H1 (cell line): ENCODE results near the gene GPRIN1. TPM values are rescaled to one million over a fixed set of nuclear protein-coding genes. Genes with fewer than 3 reads are reported as not detected.

Experiments
- CTCF ChIA-PET: fragments of 300-600 bp; sonication (Branson Sonifier 250); formaldehyde crosslinking; loops from one replicate; lab custom pipeline; 2021; ENCODE audit not compliant: partially characterized antibody; lab: Charles Lee
- POLR2A ChIA-PET: fragments of 300-600 bp; sonication (Branson Sonifier 250); formaldehyde crosslinking; loops from one replicate; lab custom pipeline; 2021; ENCODE audit warnings: inconsistent platforms; ENCODE audit not compliant: partially characterized antibody; lab: Charles Lee
- DNase-seq, 2 experiments: peaks; one replicate each; pipeline versions ENCODE4 v3.0.0 to v3.0.0-alpha.2; 2010 to 2022; ENCODE audit warnings: low spot score in 2 of 2, low read depth in 1 of 2, mixed read lengths in 1 of 2
- FAIRE-seq: peaks from 2 replicates; lab custom pipeline; 2011; peaks lifted over from hg19 to GRCh38; lab: Jason Lieb, UNC
- H2AFZ ChIP-seq: 2 replicates; pipeline ENCODE4 v1.8.1; 2012; ENCODE audit warnings: low read length, inconsistent platforms
- H2AK5ac ChIP-seq: 2 replicates; pipeline ENCODE4 v1.6.1; 2013; ENCODE audit warnings: low read depth, low read length
- H2BK120ac ChIP-seq: replicated peaks from 2 replicates; pipeline ENCODE3; 2013; ENCODE audit warnings: low read depth, low read length, inconsistent platforms
- H2BK12ac ChIP-seq: 2 replicates; pipeline ENCODE4 v1.6.1; 2013; ENCODE audit warnings: low read depth, low read length
- H2BK15ac ChIP-seq: 2 replicates; pipeline ENCODE4 v1.6.1; 2013; ENCODE audit warnings: low read length
- H2BK20ac ChIP-seq: 2 replicates; pipeline ENCODE4 v1.6.1; 2013; ENCODE audit warnings: low read length
- H2BK5ac ChIP-seq: 2 replicates; pipeline ENCODE4 v1.6.1; 2013; ENCODE audit warnings: low read depth, low read length
- H3K14ac ChIP-seq: 2 replicates; pipeline ENCODE4 v1.6.1; 2013; ENCODE audit warnings: inconsistent platforms; ENCODE audit not compliant: insufficient read length
- H3K18ac ChIP-seq: 2 replicates; pipeline ENCODE4 v1.6.1; 2013; ENCODE audit warnings: low read length; ENCODE audit errors: extremely low read depth
- H3K23ac ChIP-seq: 2 replicates; pipeline ENCODE4 v1.6.1; 2013; ENCODE audit warnings: inconsistent platforms; ENCODE audit not compliant: insufficient read length
- H3K23me2 ChIP-seq: 2 replicates; pipeline ENCODE4 v1.6.1; 2013; ENCODE audit warnings: low read depth, low read length
- H3K27ac ChIP-seq: 2 replicates; pipeline ENCODE4 v1.6.1; 2011; ENCODE audit warnings: low read depth, low read length, inconsistent platforms
- H3K27me3 ChIP-seq, 4 experiments: replicated peaks in 1 of 4; 1 replicate in 1 of 4; 2 replicates in 3 of 4; pipeline versions ENCODE4 v1.6.1 to v1.8.1; 2011 to 2013; ENCODE audit warnings: low read length in 3 of 4, mild to moderate bottlenecking in 3 of 4, inconsistent platforms in 2 of 4, mixed read lengths in 2 of 4, moderate library complexity in 1 of 4; ENCODE audit not compliant: control insufficient read depth in 3 of 4, insufficient read depth in 3 of 4; ENCODE audit errors: extremely low read depth in 1 of 4
- H3K36me3 ChIP-seq, 4 experiments: 2 replicates each; pipeline versions ENCODE4 v1.6.1 to v1.8.1; 2011 to 2013; ENCODE audit warnings: mild to moderate bottlenecking in 4 of 4, low read length in 3 of 4, moderate library complexity in 2 of 4, control low read depth in 1 of 4, inconsistent platforms in 1 of 4; ENCODE audit not compliant: insufficient read depth in 4 of 4, control insufficient read depth in 2 of 4
- H3K4ac ChIP-seq: replicated peaks from 2 replicates; pipeline ENCODE3; 2013; ENCODE audit warnings: low read length, low read depth, mixed read lengths, inconsistent platforms; ENCODE audit not compliant: insufficient read length
- H3K4me1 ChIP-seq, 4 experiments: replicated peaks in 1 of 4; 1 replicate in 1 of 4; 2 replicates in 3 of 4; pipeline versions ENCODE4 v1.6.1 to v1.8.1; 2011 to 2013; ENCODE audit warnings: low read length in 3 of 4, inconsistent platforms in 2 of 4, mixed read lengths in 1 of 4; ENCODE audit not compliant: insufficient read depth in 4 of 4, control insufficient read depth in 3 of 4
- H3K4me2 ChIP-seq, 2 experiments: 2 replicates each; pipeline versions ENCODE4 v1.6.1 to v1.8.1; 2011 to 2013; ENCODE audit warnings: low read depth in 2 of 2, low read length in 2 of 2, control low read depth in 1 of 2, inconsistent platforms in 1 of 2, mild to moderate bottlenecking in 1 of 2; ENCODE audit not compliant: insufficient read depth in 1 of 2
- H3K4me3 ChIP-seq, 4 experiments: fragments of 200-600, 300-600 bp in 1 of 4; sonication (generic), shearing (Covaris generic), sonication (Bioruptor Twin) in 1 of 4; 2 replicates each; pipeline versions ENCODE4 v1.5.1 to v1.8.1; 2011 to 2016; ENCODE audit warnings: low read length in 4 of 4, low read depth in 3 of 4, control low read depth in 2 of 4, inconsistent platforms in 2 of 4, mild to moderate bottlenecking in 2 of 4, mixed read lengths in 1 of 4, moderate library complexity in 1 of 4; ENCODE audit not compliant: insufficient read depth in 2 of 4; ENCODE audit errors: extremely low read depth in 1 of 4
- H3K56ac ChIP-seq: replicated peaks from 2 replicates; pipeline ENCODE3; 2013; ENCODE audit warnings: low read depth, mild to moderate bottlenecking, mixed read lengths, low read length, inconsistent platforms; ENCODE audit not compliant: insufficient read length
- H3K79me1 ChIP-seq: 2 replicates; pipeline ENCODE4 v1.6.1; 2013; ENCODE audit warnings: low read depth, low read length, control low read depth
- H3K79me2 ChIP-seq, 2 experiments: 2 replicates each; pipeline versions ENCODE4 v1.6.1 to v1.8.1; 2012 to 2013; ENCODE audit warnings: low read length in 2 of 2, mild to moderate bottlenecking in 2 of 2, inconsistent platforms in 1 of 2; ENCODE audit not compliant: insufficient read depth in 2 of 2, control insufficient read depth in 1 of 2
- H3K9ac ChIP-seq, 4 experiments: replicated peaks in 1 of 4; 1 replicate in 1 of 4; 2 replicates in 3 of 4; pipeline versions ENCODE4 v1.6.1 to v1.8.1; 2011 to 2013; ENCODE audit warnings: low read depth in 3 of 4, low read length in 3 of 4, control low read depth in 2 of 4, mild to moderate bottlenecking in 2 of 4, moderate library complexity in 2 of 4, inconsistent platforms in 1 of 4; ENCODE audit errors: extremely low read depth in 1 of 4
- H3K9me3 ChIP-seq, 2 experiments: 2 replicates each; pipeline versions ENCODE4 v1.6.1 to v1.8.1; 2012 to 2013; ENCODE audit warnings: mild to moderate bottlenecking in 2 of 2, moderate library complexity in 2 of 2, control low read depth in 1 of 2, inconsistent platforms in 1 of 2, low read depth in 1 of 2, low read length in 1 of 2, mixed read lengths in 1 of 2; ENCODE audit not compliant: insufficient read depth in 2 of 2
- H4K20me1 ChIP-seq, 2 experiments: replicated peaks in 1 of 2; 2 replicates each; pipeline versions ENCODE3 to v1.8.1; 2011 to 2013; ENCODE audit warnings: inconsistent platforms in 2 of 2, low read length in 2 of 2, mild to moderate bottlenecking in 1 of 2; ENCODE audit not compliant: insufficient read depth in 2 of 2, control insufficient read depth in 1 of 2
- H4K5ac ChIP-seq: 2 replicates; pipeline ENCODE4 v1.6.1; 2013; ENCODE audit warnings: low read length, low read depth, mixed read lengths, inconsistent platforms; ENCODE audit not compliant: insufficient read length
- H4K8ac ChIP-seq: 2 replicates; pipeline ENCODE4 v1.8.0; 2013; ENCODE audit warnings: mild to moderate bottlenecking, moderate library complexity, low read length, inconsistent platforms; ENCODE audit not compliant: insufficient read depth; ENCODE audit errors: extremely low read depth
- H4K91ac ChIP-seq: replicated peaks from 2 replicates; pipeline ENCODE3; 2013; ENCODE audit warnings: low read length, mixed read lengths, inconsistent platforms; ENCODE audit not compliant: insufficient read length
- BCL11A ChIP-seq, 2 experiments: IDR thresholded peaks; one replicate each; pipeline ENCODE4 v1.6.1; 2011; ENCODE audit warnings: low read depth in 2 of 2, low read length in 2 of 2, mild to moderate bottlenecking in 2 of 2
- BRCA1 ChIP-seq: IDR thresholded peaks from 2 replicates; pipeline ENCODE4 v1.6.1; 2012; ENCODE audit warnings: low read depth, low read length, improper control_type of control experiment
- HDAC2 ChIP-seq, 2 experiments: fragments of 300-600 bp in 1 of 2; sonication (generic) in 1 of 2; IDR thresholded peaks; 2 replicates each; pipeline ENCODE4 v1.6.1; 2011 to 2012; ENCODE audit warnings: low read depth in 2 of 2, low read length in 2 of 2, mild to moderate bottlenecking in 2 of 2, moderate library complexity in 2 of 2, borderline replicate concordance in 1 of 2, inconsistent platforms in 1 of 2
- NRF1 ChIP-seq: IDR thresholded peaks from 2 replicates; pipeline ENCODE4 v1.6.1; 2011; ENCODE audit warnings: mild to moderate bottlenecking, low read depth, low read length, improper control_type of control experiment
- SAP30 ChIP-seq: fragments of 300-600 bp; sonication (generic); IDR thresholded peaks from 2 replicates; pipeline ENCODE4 v1.7.1; 2012; ENCODE audit warnings: low read length, moderate library complexity, mild to moderate bottlenecking, inconsistent platforms; ENCODE audit not compliant: insufficient read depth, insufficient replicate concordance
- SIN3A ChIP-seq, 2 experiments: IDR thresholded peaks in 1 of 2; conservative IDR thresholded peaks in 1 of 2; 2 replicates each; pipeline ENCODE4 v1.6.1; 2011 to 2012; ENCODE audit warnings: low read length in 2 of 2, improper control_type of control experiment in 1 of 2, low read depth in 1 of 2, mild to moderate bottlenecking in 1 of 2
- SIX5 ChIP-seq: IDR thresholded peaks from 2 replicates; pipeline ENCODE4 v1.6.1; 2011; ENCODE audit warnings: mild to moderate bottlenecking, low read depth, low read length
- SRF ChIP-seq: IDR thresholded peaks from 2 replicates; pipeline ENCODE4 v1.6.1; 2011; ENCODE audit warnings: mild to moderate bottlenecking, low read depth, low read length, moderate library complexity
- TBP ChIP-seq: IDR thresholded peaks from 2 replicates; pipeline ENCODE4 v1.6.1; 2011; ENCODE audit warnings: low read depth, low read length, improper control_type of control experiment
- ZNF274 ChIP-seq: IDR thresholded peaks from 2 replicates; pipeline ENCODE4 v1.7.0; 2012; ENCODE audit warnings: low read length, borderline replicate concordance; ENCODE audit errors: extremely low read depth
- WGBS, 2 experiments: shearing (Covaris generic) in 1 of 2; methylation state at CpG; one replicate each; pipeline versions ENCODE4 v1.1.6 to v1.1.7; 2013 to 2015; ENCODE audit warnings: low lambda C conversion rate in 2 of 2, mixed read lengths in 2 of 2, inconsistent platforms in 1 of 2, low coverage in 1 of 2, missing lambda C conversion rate in 1 of 2; ENCODE audit not compliant: insufficient replicate concordance in 2 of 2, insufficient coverage in 1 of 2, insufficient read length in 1 of 2; ENCODE audit errors: extremely low coverage in 1 of 2, missing lambda C conversion rate in 1 of 2; 5-methylcytosine and 5-hydroxymethylcytosine counted together
- polyA plus RNA-seq, 7 experiments: library from polyadenylated mRNA; depleted of rRNA in 3 of 7; stranded (reverse) in 5 of 7; unstranded in 2 of 7; fragments of >200 nt in 5 of 7; fragments of 200-250 nt in 2 of 7; gene quantifications; 1 replicate in 5 of 7; 2 replicates in 1 of 7; 4 replicates in 1 of 7; pipeline versions ENCODE4 v1.2.1 to v1.2.3, GENCODE V29; 2011 to 2013; ENCODE audit warnings: missing spikeins in 2 of 7, mixed read lengths in 2 of 7
- total RNA-seq: library from RNA; stranded (reverse); fragmentation: NEBNext Ultra II Directional; extraction: Animal tissue kit (Norgen Biotek cat#: 25700); gene quantifications from 2 replicates; pipeline ENCODE4 v1.2.1, GENCODE V29; 2021

Gene GPRIN1
- total and polyA plus RNA-seq, 2 of the 8 experiments (the other 6 are each of a cell fraction or from before 2014, with no cell fraction given), result 3.3 to 12.0 TPM

DNA sequence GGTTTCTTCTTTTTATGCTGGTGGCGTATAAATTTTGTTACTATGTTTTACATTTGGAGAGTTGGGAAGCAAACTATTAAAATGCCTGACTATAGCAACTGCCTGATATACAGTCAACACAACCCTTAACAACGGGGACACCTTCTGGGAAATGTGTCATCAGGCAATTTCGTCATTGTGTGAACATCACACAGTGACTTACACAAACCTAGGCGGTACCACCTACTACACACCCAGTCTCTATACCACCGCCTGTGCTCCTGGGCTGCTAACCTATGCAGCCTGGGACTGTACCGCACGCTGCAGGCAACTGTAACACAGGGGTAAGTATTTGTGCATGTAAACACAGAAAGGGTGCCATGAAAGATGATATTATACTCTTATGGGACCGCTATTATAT lies 62.2 kb downstream of the GPRIN1 start:
- POLR2A ChIA-PET, result interaction anchor here (0.9 to 21.1 kb wide), 6 partner anchors 9 to 33 kb away, joined by 4 to 458 read pairs (median 5); partner anchors contain the start of gene RNF44
- Histone ChIP-seq H4K5ac (no peak overlapping the region), H3K27ac (no peak overlapping the region), H3K9ac (no peak overlapping the region), H2BK15ac (no peak overlapping the region), H3K9me3 (no peaks in the 10 kb centered on the region), H3K23me2 (peaks cover 6% of the 10 kb centered on the region; the same call in 1 of the 2 replicates), H3K79me2 (no peaks in the 10 kb centered on the region), H2AFZ (no peak overlapping the region), H3K4me2 (no peak overlapping the region), H3K27me3 (no peaks in the 10 kb centered on the region), H2AK5ac (no peak overlapping the region), H3K56ac (no peak overlapping the region), H2BK12ac (no peak overlapping the region), H4K91ac (no peak overlapping the region), H2BK120ac (no peak overlapping the region), H3K23ac (no peak overlapping the region), H3K79me1 (0 out of 2 replicates have a peak, but pooled peaks cover 2% of the 10 kb centered on the region), H3K14ac (no peak overlapping the region), H3K36me3 (no peaks in the 10 kb centered on the region), H4K8ac (no peak overlapping the region), H3K4me3 (no peak overlapping the region), H3K4me1 (peaks cover 0 to 2% (median 1%) of the 10 kb centered on the region in 4 experiments; a peak in 4 of 7 replicates), H2BK20ac (no peak overlapping the region), H3K18ac (no peak overlapping the region), H2BK5ac (no peak overlapping the region), H3K4ac (no peak overlapping the region), H4K20me1 (peaks cover 0 to 1% of the 10 kb centered on the region in 2 experiments)
- TF ChIP-seq SIN3A (conservative IDR thresholded peaks at IDR 0.05 in 1 of 2, IDR thresholded peaks at IDR 0.05 in 1 of 2; ENCODE audit: low read depth in 1 of 2, low read length in 2 of 2) (no peak), BRCA1 (no peak), BCL11A (IDR thresholded peaks at IDR 0.05; ENCODE audit: low read depth in 2 of 2, low read length in 2 of 2) (no peak), NRF1 (no peak), SIX5 (no peak), SRF (no peak), TBP (no peak), SAP30 (no peak), HDAC2 (IDR thresholded peaks at IDR 0.05; ENCODE audit: borderline replicate concordance in 1 of 2, low read depth in 2 of 2, low read length in 2 of 2) (no peak), ZNF274 (no peak)
- CTCF ChIA-PET, result interaction anchor here (0.7 to 1.5 kb wide), 7 partner anchors 13 to 48 kb away, joined by 3 to 9 read pairs (median 4); no protein-coding TSS in a partner anchor
- 86% methylated on average over 8 of the region's 8 CpGs; no CpG with 5 or more reads in 1 of the 2 experiments for WGBS, 2 experiments
- FAIRE-seq (no peak), DNase-seq (no peak)
